ENCODE data around the gene ZNF280B.
A peak's percentile ranks its signal among the peaks of the same experiment; 100 is the strongest.

Gene ZNF280B

GRCh38 chr22:22508274-22509176, at the start of gene ZNF280B:
Gene ZNF280B (minus strand): TSS chr22:22508742. CDS start chr22:22489398, 19,344 bp downstream.
- DNase-seq (ENCODE audit: low read depth): peak; percentile 72

GRCh38 chr22:22556995-22557925, 48.7 kb upstream of the ZNF280B start:
- DNase-seq (ENCODE audit: low read depth): no peak

GRCh38 chr22:22556578-22556977, 48.0 kb upstream of the ZNF280B start:
- no peak for DNase-seq (ENCODE audit: low read depth)

GRCh38 chr22:22555596-22555995, 47.1 kb upstream of the ZNF280B start:
- DNase-seq (ENCODE audit: low read depth): no peak

- no peak for DNase-seq (ENCODE audit: low read depth)
Observed at GRCh38 chr22:22554587-22555284, 46.2 kb upstream of the ZNF280B start.

GRCh38 chr22:22553735-22554586, 45.4 kb upstream of the ZNF280B start:
- DNase-seq (ENCODE audit: low read depth): no peak

- no peak for DNase-seq (ENCODE audit: low read depth)
Observed at GRCh38 chr22:22553141-22553540, 44.6 kb upstream of the ZNF280B start.

GRCh38 chr22:22552630-22553029, 44.1 kb upstream of the ZNF280B start:
- DNase-seq (ENCODE audit: low read depth): no peak

GRCh38 chr22:22550789-22551434, 42.4 kb upstream of the ZNF280B start:
- no peak for DNase-seq (ENCODE audit: low read depth)

GRCh38 chr22:22548910-22549309, 40.4 kb upstream of the ZNF280B start:
- DNase-seq (ENCODE audit: low read depth): no peak

- no peak for DNase-seq (ENCODE audit: low read depth)
Observed at GRCh38 chr22:22548317-22548716, 39.8 kb upstream of the ZNF280B start.

GRCh38 chr22:22547692-22548300, 39.3 kb upstream of the ZNF280B start:
- DNase-seq (ENCODE audit: low read depth): no peak

- DNase-seq (ENCODE audit: low read depth): no peak
Observed at GRCh38 chr22:22547226-22547625, 38.7 kb upstream of the ZNF280B start.

- DNase-seq (ENCODE audit: low read depth): no peak
Observed at GRCh38 chr22:22546490-22546889, 37.9 kb upstream of the ZNF280B start.

- DNase-seq (ENCODE audit: low read depth): no peak
Observed at GRCh38 chr22:22545084-22545483, 36.5 kb upstream of the ZNF280B start.

GRCh38 chr22:22538226-22538989, 29.9 kb upstream of the ZNF280B start:
- no peak for DNase-seq (ENCODE audit: low read depth)

- DNase-seq (ENCODE audit: low read depth): no peak
Observed at GRCh38 chr22:22536916-22537315, 28.4 kb upstream of the ZNF280B start.

- DNase-seq (ENCODE audit: low read depth): no peak
Observed at GRCh38 chr22:22536515-22536914, 28.0 kb upstream of the ZNF280B start.

- DNase-seq (ENCODE audit: low read depth): no peak
Observed at GRCh38 chr22:22535662-22536061, 27.1 kb upstream of the ZNF280B start.
